Ecto neural progenitor cell (in vitro differentiated cells): ENCODE data around the gene CHEK1.
A peak's percentile ranks its signal among the peaks of the same experiment; 100 is the strongest.
"Not testable (repeated sequence)": the region's sequence is repeated elsewhere in the genome, so short reads cannot be mapped to it uniquely, and the experiment has no call there.

Source experiments
- DNase-seq: peaks from one replicate; pipeline ENCODE4 v3.0.0-alpha.2; 2018; ENCODE audit warnings: low spot score

CHEK1 gene

GRCh38 chr11:125701018-125701610 is 76.2 kb downstream of the CHEK1 start:
- DNase-seq = no peak

- DNase-seq = peak; percentile 62
Measured at GRCh38 chr11:125701858-125702621, 77.1 kb downstream of the CHEK1 start.

DNA sequence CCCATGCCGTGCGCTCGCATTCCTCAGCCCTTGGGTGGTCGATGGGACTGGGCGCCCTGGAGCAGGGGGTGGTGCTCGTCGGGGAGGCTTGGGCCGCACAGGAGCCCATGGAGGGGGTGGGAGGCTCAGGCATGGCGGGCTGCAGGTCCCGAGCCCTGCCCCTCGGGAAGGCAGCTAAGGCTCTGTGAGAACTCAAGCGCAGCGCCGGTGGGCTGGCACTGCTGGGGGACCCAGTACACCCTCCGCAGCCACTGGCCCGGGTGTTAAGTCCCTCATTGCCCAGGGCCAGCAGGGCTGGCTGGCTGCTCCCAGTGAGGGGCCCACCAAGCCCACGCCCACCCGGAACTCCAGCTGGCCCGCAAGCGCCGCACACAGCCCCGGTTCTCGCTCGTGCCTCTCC is 79.7 kb downstream of the CHEK1 start:
- DNase-seq = not testable (repeated sequence)

DNA sequence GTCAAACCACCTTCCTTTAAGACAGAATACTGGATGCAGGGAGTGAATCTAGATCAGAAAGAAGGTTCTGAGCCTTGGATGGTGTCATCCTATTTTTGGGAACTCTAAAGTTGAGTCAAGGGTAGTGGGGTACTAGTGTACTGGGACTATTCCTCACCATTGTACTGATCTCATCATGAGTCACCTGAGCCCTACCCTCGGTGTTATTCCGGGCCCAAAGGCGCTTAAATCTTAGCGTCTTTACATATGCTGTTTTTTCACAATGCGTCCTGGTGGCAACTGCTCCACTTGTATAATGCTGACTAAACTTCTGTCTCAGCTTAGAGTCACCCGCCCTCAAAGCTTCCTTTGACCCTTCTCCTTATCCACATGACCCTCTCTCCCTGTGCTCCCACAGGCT is 95.8 kb downstream of the CHEK1 start:
- DNase-seq = no peak

DNA sequence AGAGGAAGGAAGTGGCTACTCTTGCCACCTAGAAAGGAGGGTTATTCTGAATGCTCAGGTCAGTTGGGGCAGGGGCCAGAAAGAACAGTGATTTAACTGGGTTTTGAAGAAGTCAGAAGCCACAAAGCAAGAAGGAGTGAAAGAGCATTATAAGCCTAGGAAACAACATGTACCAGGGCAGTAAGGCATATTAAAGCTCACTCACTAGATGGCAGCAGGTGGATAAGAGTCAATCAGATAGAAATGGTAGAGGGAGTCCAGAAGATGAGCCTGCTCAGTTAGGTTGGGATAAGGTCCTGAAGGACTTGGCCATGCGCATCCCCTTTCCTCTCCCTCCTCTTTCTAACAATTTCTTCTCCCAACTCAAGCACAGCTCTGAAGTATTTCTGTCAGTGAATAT is 99.2 kb downstream of the CHEK1 start:
- DNase-seq = no peak
